Parathyroid adenoma (tissue), 2 donors: Measurements from ENCODE around the gene SLN.

Experiments used
- H2AFZ ChIP-seq: fragments of 300-600 bp; sonication (generic); one replicate; pipeline ENCODE4 v1.7.0; 2017; ENCODE audit warnings: antibody characterized with exemption, mild to moderate bottlenecking
- H3K27ac ChIP-seq: fragments of 300-600 bp; sonication (generic); one replicate; pipeline ENCODE4 v1.7.0; 2017
- H3K27me3 ChIP-seq: fragments of 300-600 bp; sonication (generic); one replicate; pipeline ENCODE4 v1.7.0; 2017; ENCODE audit warnings: low read length; ENCODE audit not compliant: control insufficient read depth, insufficient read depth
- H3K36me3 ChIP-seq: fragments of 300-600 bp; sonication (generic); one replicate; pipeline ENCODE4 v1.7.0; 2017; ENCODE audit warnings: low read length; ENCODE audit not compliant: control insufficient read depth, insufficient read depth
- H3K4me1 ChIP-seq: fragments of 300-600 bp; sonication (generic); one replicate; pipeline ENCODE4 v1.7.0; 2017; ENCODE audit warnings: control low read depth
- H3K4me2 ChIP-seq: fragments of 300-600 bp; sonication (generic); one replicate; pipeline ENCODE4 v1.7.0; 2017; ENCODE audit warnings: low read length
- H3K4me3 ChIP-seq: fragments of 300-600 bp; sonication (generic); one replicate; pipeline ENCODE4 v1.7.0; 2017; ENCODE audit warnings: low read depth, low read length
- H3K79me2 ChIP-seq: fragments of 300-600 bp; sonication (generic); one replicate; pipeline ENCODE4 v1.7.0; 2017; ENCODE audit warnings: control low read depth
- H3K9ac ChIP-seq: fragments of 300-600 bp; sonication (generic); one replicate; pipeline ENCODE4 v1.7.0; 2017; ENCODE audit warnings: mild to moderate bottlenecking
- H3K9me3 ChIP-seq: fragments of 300-600 bp; sonication (generic); one replicate; pipeline ENCODE4 v1.7.0; 2017; ENCODE audit warnings: low read length; ENCODE audit not compliant: control insufficient read depth
- CTCF ChIP-seq: fragments of 300-600 bp; sonication (generic); IDR thresholded peaks from one replicate; pipeline ENCODE4 v1.7.0; 2017; ENCODE audit warnings: antibody characterized with exemption, mild to moderate bottlenecking
- donor health status: primary hyperparathyroidism.

The SLN gene

GRCh38 chr11:107683061-107683460, 28.8 kb downstream of the SLN start:
- no peaks in the 10 kb centered on the region for H3K36me3 ChIP-seq
- no peak for TF ChIP-seq CTCF
- H3K27ac ChIP-seq = no peak overlapping the region
- no peaks in the 10 kb centered on the region for H3K9me3 ChIP-seq
- no peak overlapping the region for H3K4me3 ChIP-seq
- H3K4me1 ChIP-seq = no peaks in the 10 kb centered on the region
- no peaks in the 10 kb centered on the region for H3K79me2 ChIP-seq
- H2AFZ ChIP-seq = no peak overlapping the region
- no peaks in the 10 kb centered on the region for H3K27me3 ChIP-seq
- no peak overlapping the region for H3K4me2 ChIP-seq
- no peak overlapping the region for H3K9ac ChIP-seq

GRCh38 chr11:107682572-107682971, 29.3 kb downstream of the SLN start:
- no peak overlapping the region for H3K9ac ChIP-seq
- no peak overlapping the region for H2AFZ ChIP-seq
- H3K4me1 ChIP-seq = no peaks in the 10 kb centered on the region
- no peaks in the 10 kb centered on the region for H3K27me3 ChIP-seq
- H3K9me3 ChIP-seq = no peaks in the 10 kb centered on the region
- no peak overlapping the region for H3K4me2 ChIP-seq
- H3K4me3 ChIP-seq = no peak overlapping the region
- no peaks in the 10 kb centered on the region for H3K36me3 ChIP-seq
- TF ChIP-seq CTCF = no peak
- no peak overlapping the region for H3K27ac ChIP-seq
- no peaks in the 10 kb centered on the region for H3K79me2 ChIP-seq

GRCh38 chr11:107682171-107682570, 29.7 kb downstream of the SLN start:
- no peaks in the 10 kb centered on the region for H3K27me3 ChIP-seq
- H2AFZ ChIP-seq = no peak overlapping the region
- H3K9me3 ChIP-seq = no peaks in the 10 kb centered on the region
- no peak overlapping the region for H3K27ac ChIP-seq
- no peak overlapping the region for H3K4me3 ChIP-seq
- no peaks in the 10 kb centered on the region for H3K4me1 ChIP-seq
- no peak for TF ChIP-seq CTCF
- H3K79me2 ChIP-seq = no peaks in the 10 kb centered on the region
- H3K36me3 ChIP-seq = no peaks in the 10 kb centered on the region
- H3K9ac ChIP-seq = no peak overlapping the region
- no peak overlapping the region for H3K4me2 ChIP-seq

GRCh38 chr11:107679255-107680024, 32.4 kb downstream of the SLN start:
- Histone ChIP-seq H3K79me2 (no peaks in the 10 kb centered on the region), H3K27me3 (no peaks in the 10 kb centered on the region), H3K4me3 (no peak overlapping the region), H3K9me3 (no peaks in the 10 kb centered on the region), H3K4me2 (no peak overlapping the region), H3K27ac (no peak overlapping the region), H2AFZ (no peak overlapping the region), H3K4me1 (no peaks in the 10 kb centered on the region), H3K36me3 (no peaks in the 10 kb centered on the region), H3K9ac (no peak overlapping the region)
- no peak for TF ChIP-seq CTCF

GRCh38 chr11:107678632-107678971, 33.3 kb downstream of the SLN start:
- no peak for TF ChIP-seq CTCF
- H3K79me2 ChIP-seq = no peaks in the 10 kb centered on the region
- H3K36me3 ChIP-seq = no peaks in the 10 kb centered on the region
- H3K9me3 ChIP-seq = no peaks in the 10 kb centered on the region
- no peaks in the 10 kb centered on the region for H3K4me1 ChIP-seq
- no peak overlapping the region for H3K4me3 ChIP-seq
- no peak overlapping the region for H3K9ac ChIP-seq
- no peak overlapping the region for H2AFZ ChIP-seq
- H3K27ac ChIP-seq = no peak overlapping the region
- no peaks in the 10 kb centered on the region for H3K27me3 ChIP-seq
- H3K4me2 ChIP-seq = no peak overlapping the region
